GM18861 (cell line): ENCODE measurements around the gene DLX4.

ENCODE experiments used
- ATAC-seq: cut with Tn5 transposase; IDR thresholded peaks from one replicate; pipeline ENCODE4 v1.9.1; 2021; ENCODE audit not compliant: unreplicated experiment

The DLX4 gene

DNA sequence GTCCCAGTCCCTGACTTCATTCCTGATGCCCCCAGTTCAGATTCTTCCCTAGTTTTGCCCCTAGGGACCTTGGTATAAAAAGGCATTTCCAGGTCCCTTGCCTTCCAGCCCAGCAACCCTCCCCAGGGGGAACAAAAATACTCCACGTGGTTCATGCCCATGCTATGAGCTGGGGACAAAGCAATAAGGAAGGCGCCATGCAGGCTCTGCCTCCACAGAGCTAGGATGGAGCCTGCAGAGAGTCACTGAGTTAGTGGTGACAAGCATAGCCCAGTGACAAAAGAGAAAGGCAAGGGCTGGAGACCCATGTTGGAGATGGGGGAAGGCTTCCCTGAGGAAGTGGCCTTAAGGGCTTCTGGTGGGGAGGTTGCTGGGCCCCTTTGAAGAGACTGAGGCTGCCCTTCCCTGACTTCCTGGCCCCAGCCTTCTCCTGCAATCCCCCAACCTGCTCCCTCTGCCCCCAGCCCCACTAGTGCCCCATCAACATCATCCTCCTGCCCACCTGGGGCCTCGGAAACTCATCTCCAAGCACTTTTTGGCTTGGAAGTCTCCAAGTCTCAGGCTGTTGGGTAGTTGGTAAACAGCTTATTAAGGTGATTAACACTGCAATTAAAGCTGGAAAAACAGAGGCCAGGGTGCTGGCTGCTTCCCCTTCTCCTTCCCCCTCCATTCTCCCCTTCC lies 16.5 kb downstream of the DLX4 start:
- no peak for ATAC-seq

- no peak for ATAC-seq
Measured at GRCh38 chr17:49986396-49987289, 17.7 kb downstream of the DLX4 start.

- ATAC-seq: no peak
Measured at GRCh38 chr17:49987290-49987585, 18.2 kb downstream of the DLX4 start.

DNA sequence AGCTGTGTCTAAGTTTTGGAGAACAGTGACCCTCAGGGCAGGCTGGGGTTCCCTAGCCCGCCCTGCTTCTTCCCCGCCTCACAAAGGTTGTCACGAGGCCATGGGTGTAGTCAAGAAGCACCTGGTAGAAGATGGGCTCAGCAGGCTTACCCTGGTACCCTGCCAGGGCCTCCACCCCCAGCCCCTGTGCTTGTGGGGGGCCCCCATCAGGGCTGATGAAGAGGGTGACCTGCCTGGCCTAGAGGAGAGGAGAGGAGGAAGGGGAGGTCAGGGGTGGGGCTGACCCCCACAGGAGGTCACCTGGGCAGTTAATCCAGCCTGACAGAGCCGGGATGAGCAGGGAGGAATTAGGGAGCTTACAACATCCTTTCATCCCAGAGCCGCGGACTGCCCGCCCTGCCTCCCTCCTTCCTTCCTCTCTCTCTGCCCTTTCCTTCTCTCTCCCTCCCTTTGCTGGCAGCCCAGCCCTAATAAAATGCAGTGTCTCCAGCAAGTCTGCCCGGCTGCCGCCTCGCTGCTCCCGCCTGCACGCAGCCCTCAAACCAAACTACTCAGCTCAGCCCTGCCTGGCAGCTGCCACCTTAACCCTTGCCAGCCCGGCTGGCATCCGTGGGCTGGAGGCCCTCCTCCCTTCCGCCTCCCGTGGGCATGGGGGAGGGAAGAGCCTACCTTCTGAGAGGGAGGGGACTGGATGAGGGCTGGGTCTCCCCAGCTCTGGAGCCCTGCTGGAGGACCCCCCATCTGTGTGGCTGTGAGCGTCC lies 18.9 kb downstream of the DLX4 start:
- ATAC-seq: no peak

DNA sequence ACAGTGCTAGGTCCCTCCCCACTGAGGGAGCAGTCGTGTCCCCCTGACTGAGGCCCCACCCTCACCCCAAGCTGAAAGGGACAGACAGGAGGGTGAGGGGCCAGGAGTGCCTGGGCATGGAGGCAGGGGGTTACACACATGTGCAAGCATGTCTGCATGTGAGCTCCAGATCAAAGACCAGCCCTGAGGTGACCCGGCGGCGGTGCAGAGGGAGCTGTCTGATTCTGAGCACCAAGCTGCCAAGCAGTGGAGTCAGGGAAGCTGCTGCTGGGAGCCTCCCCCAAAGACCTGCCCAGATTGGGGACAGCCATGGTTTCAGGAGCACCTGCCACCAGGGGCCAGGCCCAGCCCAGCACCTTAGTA lies 20.5 kb downstream of the DLX4 start:
- ATAC-seq: no peak

GRCh38 chr17:49990331-49990730 lies 21.3 kb downstream of the DLX4 start:
- no peak for ATAC-seq

- no peak for ATAC-seq
Measured at GRCh38 chr17:49990921-49991320, 21.9 kb downstream of the DLX4 start.

DNA sequence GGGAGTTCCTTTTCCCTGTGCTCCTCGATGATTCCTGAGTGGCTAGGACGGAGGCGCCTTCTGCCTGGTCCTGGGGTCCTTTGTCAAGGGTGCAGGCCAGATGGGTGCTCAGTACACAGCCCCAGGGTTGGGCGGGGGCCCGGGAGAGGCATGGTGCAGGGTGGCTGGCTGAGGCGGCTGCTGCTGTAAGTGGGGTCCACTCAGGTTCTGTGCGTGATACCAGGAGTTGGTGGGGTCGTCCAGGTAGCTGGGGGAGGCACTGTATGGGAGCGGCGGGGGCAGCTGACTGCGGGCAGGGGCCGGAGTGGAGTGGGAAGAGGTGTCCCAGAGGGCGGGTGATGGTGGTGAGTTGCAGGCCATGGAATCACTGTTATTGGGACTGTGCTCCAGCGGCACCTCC lies 22.4 kb downstream of the DLX4 start:
- ATAC-seq: no peak

GRCh38 chr17:49992191-49992932 lies 23.4 kb downstream of the DLX4 start:
- no peak for ATAC-seq

DNA sequence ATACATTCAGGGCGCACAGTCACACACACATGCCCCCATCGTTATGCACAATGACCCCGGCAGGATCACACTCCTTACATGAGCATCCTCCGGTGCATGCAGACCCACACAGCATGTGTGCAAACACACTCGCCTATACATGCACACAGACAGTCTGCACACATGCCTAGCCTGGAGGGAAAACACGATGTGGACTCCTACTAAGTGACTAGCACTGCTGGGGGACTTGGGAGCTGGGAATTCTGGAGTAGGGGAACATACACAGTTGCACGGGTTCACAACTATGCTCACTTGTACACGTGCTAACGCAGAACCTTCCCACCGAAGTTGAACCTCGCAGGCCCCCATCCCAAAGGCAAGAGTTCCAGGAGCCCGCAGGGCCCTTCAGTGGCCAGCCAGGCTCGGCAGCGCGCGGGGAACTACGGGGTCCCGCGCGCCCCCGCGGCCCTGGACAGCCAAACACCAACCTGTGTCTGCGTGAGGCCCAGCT lies 24.0 kb downstream of the DLX4 start:
- ATAC-seq: no peak

DNA sequence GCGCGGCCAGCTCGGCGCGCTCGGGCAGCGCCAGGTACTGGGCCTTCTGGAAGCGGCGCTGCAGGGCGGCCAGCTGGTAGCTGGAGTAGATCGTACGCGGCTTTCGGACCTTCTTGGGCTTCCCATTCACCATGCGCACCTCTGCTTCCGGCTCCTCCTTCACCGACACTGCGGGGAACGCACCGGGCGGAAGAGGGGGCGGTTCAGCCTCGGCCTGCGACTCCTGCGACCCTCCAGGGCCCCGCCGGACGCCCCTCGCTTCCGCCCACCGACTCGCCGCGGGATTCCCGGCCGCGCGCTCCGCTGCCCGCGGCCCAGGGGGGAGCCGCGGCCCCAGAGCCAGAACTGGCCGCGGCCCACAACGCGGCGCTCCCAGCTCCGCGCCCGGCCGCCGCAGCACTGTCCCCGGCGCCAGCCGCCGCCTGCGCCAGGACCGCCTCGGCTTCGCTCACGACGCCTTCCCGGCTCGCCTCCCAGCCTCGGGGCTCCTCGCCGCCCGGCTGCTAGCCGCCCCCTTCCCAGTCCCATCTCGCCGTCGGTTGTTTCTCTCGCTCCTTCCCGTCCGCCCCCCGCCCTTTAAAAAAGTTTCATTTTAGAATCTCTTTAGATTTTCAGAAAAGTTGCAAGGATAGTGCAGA lies 24.6 kb downstream of the DLX4 start:
- ATAC-seq: no peak

GRCh38 chr17:49994085-49995054 lies 25.4 kb downstream of the DLX4 start:
- ATAC-seq: no peak

GRCh38 chr17:49995055-49995738 lies 26.2 kb downstream of the DLX4 start, which contains the start of gene DLX3:
Gene DLX3 (minus strand): TSS chr17:49995224. CDS start chr17:49994998, 226 bp downstream.
- no peak for ATAC-seq

GRCh38 chr17:49996121-49996494 lies 27.1 kb downstream of the DLX4 start:
- no peak for ATAC-seq

DNA sequence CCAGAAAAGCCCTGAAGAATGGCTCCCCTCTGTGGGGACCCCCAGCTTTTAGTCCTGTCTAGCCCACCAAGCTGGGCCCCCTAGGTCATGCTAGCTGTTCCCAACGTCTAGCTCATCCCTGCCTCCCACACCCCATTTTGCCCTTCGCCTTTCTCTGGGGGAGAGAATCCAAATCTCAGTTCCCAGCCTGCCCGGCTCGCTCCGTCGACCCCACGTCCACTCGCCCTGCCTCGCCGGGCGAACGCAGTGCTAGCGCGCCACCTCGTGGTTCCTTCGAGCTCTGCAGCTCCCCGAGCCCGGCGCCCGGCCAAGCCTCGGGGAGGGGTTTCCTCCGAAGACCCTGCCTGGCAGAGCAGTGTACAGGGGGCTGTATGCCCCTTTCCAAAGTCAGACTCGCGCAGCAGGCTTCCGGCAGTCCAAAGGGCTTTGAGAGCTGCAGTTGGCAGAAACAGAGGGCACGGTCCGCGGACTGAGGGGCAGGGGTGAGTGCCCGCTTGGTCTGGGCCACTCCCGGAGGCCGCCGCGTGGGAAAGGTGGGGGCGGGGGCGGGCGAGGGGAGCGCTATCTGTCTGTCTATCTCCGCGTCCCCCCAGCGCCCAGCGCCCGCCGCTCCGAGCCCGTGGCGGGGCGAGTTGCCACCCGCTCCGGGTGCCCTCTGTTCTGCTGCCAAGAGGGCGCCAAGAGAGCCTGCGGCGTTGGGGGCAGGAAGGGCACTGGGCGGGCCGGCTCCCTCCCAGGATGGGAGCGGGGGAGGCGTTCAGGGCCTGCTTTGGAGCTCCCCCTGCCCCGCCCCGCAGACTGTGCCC lies 27.7 kb downstream of the DLX4 start:
- ATAC-seq: no peak

GRCh38 chr17:49997301-49997650 lies 28.3 kb downstream of the DLX4 start:
- no peak for ATAC-seq

- ATAC-seq: no peak
Measured at GRCh38 chr17:49997773-49998703, 29.0 kb downstream of the DLX4 start.
